Adrenal gland (tissue), 12 donors: Measurements from ENCODE around the gene TNS1. TPM values are rescaled to one million over a fixed set of nuclear protein-coding genes. Genes with fewer than 3 reads are reported as not detected.

Experiments used
- DNase-seq, 7 donors: peaks; one replicate each; pipeline ENCODE4 v3.0.0-alpha.2; 2019 to 2020
- H3K27ac ChIP-seq, 5 donors: fragments of 200-600 bp; sonication (generic) in 4 of 5; 1 replicate in 3 of 5; 2 replicates in 2 of 5; pipeline versions ENCODE4 v1.5.1 to v1.8.0; 2016 to 2020; ENCODE audit warnings: mild to moderate bottlenecking in 1 of 5
- H3K27me3 ChIP-seq: fragments of 200-600 bp; 2 replicates; pipeline ENCODE4 v1.8.0; 2021
- H3K36me3 ChIP-seq, 2 donors: fragments of 200-600 bp; replicated peaks in 1 of 2; 1 replicate in 1 of 2; 2 replicates in 1 of 2; pipeline versions ENCODE4 v1.5.1 to v1.8.0; 2018 to 2022
- H3K4me1 ChIP-seq, 2 donors: fragments of 200-600 bp; replicated peaks in 1 of 2; 1 replicate in 1 of 2; 2 replicates in 1 of 2; pipeline versions ENCODE4 v1.5.1 to v1.8.0; 2018 to 2021
- H3K4me3 ChIP-seq, 4 donors: fragments of 200-600 bp; sonication (generic) in 3 of 4; one replicate each; pipeline ENCODE4 v1.5.1; 2016 to 2018
- H3K9me3 ChIP-seq, 3 donors: fragments of 200-600 bp; sonication (generic) in 1 of 3; replicated peaks in 1 of 3; 1 replicate in 2 of 3; 2 replicates in 1 of 3; pipeline versions ENCODE4 v1.5.1 to v1.8.0; 2016 to 2021
- POLR2A ChIP-seq, 2 donors: fragments of 450-650 bp; IDR thresholded peaks; one replicate each; pipeline ENCODE4 v1.6.1; 2017; ENCODE audit warnings: antibody characterized with exemption in 2 of 2, mild to moderate bottlenecking in 2 of 2, moderate library complexity in 1 of 2
- WGBS, 4 donors: extraction: QIAGEN DNeasy Blood & Tissue Kit in 2 of 4; methylation state at CpG; one replicate each; pipeline versions ENCODE4 v1.1.5 to v1.1.7; 2013 to 2017; 5-methylcytosine and 5-hydroxymethylcytosine counted together
- intact Hi-C, 2 donors: fragments of 100-400 bp; cut with DNase I; formaldehyde crosslinking; loops; one replicate each; pipeline versions ENCODE4 v1.14.1 to v1.15.0; 2022 to 2023
- polyA plus RNA-seq, 3 donors: library from polyadenylated mRNA; stranded (reverse); fragments of 200-250 nt in 2 of 3; fragments of 350-450 nt in 1 of 3; fragmentation: Illumina TruSeq in 1 of 3; extraction: RNeasy Lipid Tissue Mini Kit (QIAGEN cat#74804) in 1 of 3; gene quantifications; one replicate each; pipeline ENCODE4 v1.2.3, GENCODE V29; 2013 to 2014
- total RNA-seq, 9 donors: library from RNA; depleted of rRNA in 4 of 9; stranded (reverse); fragments of >200 nt in 4 of 9; fragments of 120-200 nt in 1 of 9; fragmentation: NEBNext Ultra II Directional in 1 of 9; extraction: Animal tissue kit (Norgen Biotek cat#: 25700) in 1 of 9; gene quantifications; one replicate each; pipeline versions ENCODE4 v1.1.0 to v1.2.4, GENCODE V29; 2013 to 2023
- TF ChIP-seq, protein P1 (sequence below), 6 experiments: fragments of 450-650 bp in 4 of 6; fragments of 200-600 bp in 2 of 6; sonication (generic) in 1 of 6; IDR thresholded peaks; 1 replicate in 5 of 6; 2 replicates in 1 of 6; pipeline versions ENCODE4 v1.5.1 to v1.8.0; 2016 to 2021; ENCODE audit warnings: antibody characterized with exemption in 6 of 6, mild to moderate bottlenecking in 2 of 6, moderate library complexity in 1 of 6
- donor health status: healthy with polysubstance abuse.
- donor health status: Bipolar disorder and iron deficiency.
- donor health status: DM: yes; HTN: yes; CAD: no.
- donor health status: DM: no; HTN: no; CAD: no.
- donor health status: DM: no; HTN: no; CAD: no.
- donor health status: DM: yes; HTN: yes; CAD: no.

TNS1 gene
- total and polyA plus RNA-seq, 12 donors, result 34.1 to 341 (median 252) TPM

DNA sequence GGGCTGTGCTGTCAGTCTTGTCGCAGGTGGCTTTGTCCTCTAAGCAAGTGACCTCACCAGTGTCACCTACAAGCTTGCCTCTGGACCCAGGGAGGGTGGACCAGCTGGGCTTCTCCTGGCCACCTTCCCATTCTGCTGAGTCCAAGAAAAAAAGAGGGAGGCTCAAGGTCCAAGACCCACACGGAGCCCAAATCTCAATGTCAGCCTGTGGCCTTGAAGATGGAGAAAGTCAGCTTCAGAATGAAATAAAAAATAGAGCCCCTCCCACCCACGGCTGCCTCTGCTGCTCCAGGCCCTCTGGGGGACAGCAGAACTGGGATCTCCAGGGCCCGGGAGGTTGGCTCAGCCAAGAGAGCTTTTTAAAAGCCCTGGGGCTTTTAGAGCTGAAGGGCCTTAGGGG is 145.9 kb downstream of the TNS1 start:
- peak overlapping the region in 1 of 4 donors; percentile 28 for H3K4me3 ChIP-seq
- peaks cover 0 to 66% of the 10 kb centered on the region in 2 donors for H3K36me3 ChIP-seq
- intact Hi-C loops, result no loop called here
- H3K4me1 ChIP-seq, result peaks cover 27 to 56% of the 10 kb centered on the region in 2 donors
- H3K9me3 ChIP-seq, result no peaks in the 10 kb centered on the region
- peak overlapping the region in 4 of 5 donors; percentile 5 to 93 (median 64) for H3K27ac ChIP-seq
- H3K27me3 ChIP-seq, result no peaks in the 10 kb centered on the region
- peak in 1 of 7 donors; percentile 60 for DNase-seq
- 29 to 46% (median 34%) methylated on average over 2 to 4 of the region's 4 CpGs for WGBS, 4 donors
- TF ChIP-seq, protein P1, sequence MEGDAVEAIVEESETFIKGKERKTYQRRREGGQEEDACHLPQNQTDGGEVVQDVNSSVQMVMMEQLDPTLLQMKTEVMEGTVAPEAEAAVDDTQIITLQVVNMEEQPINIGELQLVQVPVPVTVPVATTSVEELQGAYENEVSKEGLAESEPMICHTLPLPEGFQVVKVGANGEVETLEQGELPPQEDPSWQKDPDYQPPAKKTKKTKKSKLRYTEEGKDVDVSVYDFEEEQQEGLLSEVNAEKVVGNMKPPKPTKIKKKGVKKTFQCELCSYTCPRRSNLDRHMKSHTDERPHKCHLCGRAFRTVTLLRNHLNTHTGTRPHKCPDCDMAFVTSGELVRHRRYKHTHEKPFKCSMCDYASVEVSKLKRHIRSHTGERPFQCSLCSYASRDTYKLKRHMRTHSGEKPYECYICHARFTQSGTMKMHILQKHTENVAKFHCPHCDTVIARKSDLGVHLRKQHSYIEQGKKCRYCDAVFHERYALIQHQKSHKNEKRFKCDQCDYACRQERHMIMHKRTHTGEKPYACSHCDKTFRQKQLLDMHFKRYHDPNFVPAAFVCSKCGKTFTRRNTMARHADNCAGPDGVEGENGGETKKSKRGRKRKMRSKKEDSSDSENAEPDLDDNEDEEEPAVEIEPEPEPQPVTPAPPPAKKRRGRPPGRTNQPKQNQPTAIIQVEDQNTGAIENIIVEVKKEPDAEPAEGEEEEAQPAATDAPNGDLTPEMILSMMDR (IDR thresholded peaks at IDR 0.05), result no peak
- no peak for TF ChIP-seq POLR2A (IDR thresholded peaks at IDR 0.05)

DNA sequence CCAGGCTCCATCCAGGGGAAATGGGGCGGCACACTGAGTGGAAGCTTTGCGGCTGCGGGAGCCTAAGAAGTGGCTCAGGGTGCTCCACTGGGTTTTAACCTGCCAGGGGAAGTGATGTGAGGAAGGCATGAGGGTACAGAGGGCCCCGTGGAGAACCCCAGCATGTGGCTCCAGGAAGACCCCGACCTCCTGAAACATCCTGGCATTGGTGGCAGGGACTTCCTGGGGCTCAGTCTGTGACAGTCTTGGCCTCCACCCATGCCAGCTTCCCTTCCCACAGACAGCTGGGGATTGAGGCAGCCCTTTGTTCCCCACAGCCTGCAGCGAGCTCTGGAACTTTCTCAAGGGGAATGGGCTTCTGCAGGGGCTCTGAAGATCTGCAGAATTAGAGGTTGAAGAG is 146.6 kb downstream of the TNS1 start:
- Histone ChIP-seq H3K4me3 (no peak overlapping the region), H3K36me3 (peaks cover 0 to 59% of the 10 kb centered on the region in 2 donors), H3K27me3 (no peaks in the 10 kb centered on the region), H3K9me3 (no peaks in the 10 kb centered on the region), H3K4me1 (peaks cover 34 to 63% of the 10 kb centered on the region in 2 donors), H3K27ac (peak overlapping the region in 2 of 5 donors; percentile 63 to 78)
- intact Hi-C loops, result no loop called here
- DNase-seq, result no peak
- TF ChIP-seq POLR2A (IDR thresholded peaks at IDR 0.05), result no peak
- TF ChIP-seq, protein P1 (IDR thresholded peaks at IDR 0.05), result no peak
- 83 to 92% (median 86%) methylated on average over 4 to 6 of the region's 6 CpGs for WGBS, 4 donors

DNA sequence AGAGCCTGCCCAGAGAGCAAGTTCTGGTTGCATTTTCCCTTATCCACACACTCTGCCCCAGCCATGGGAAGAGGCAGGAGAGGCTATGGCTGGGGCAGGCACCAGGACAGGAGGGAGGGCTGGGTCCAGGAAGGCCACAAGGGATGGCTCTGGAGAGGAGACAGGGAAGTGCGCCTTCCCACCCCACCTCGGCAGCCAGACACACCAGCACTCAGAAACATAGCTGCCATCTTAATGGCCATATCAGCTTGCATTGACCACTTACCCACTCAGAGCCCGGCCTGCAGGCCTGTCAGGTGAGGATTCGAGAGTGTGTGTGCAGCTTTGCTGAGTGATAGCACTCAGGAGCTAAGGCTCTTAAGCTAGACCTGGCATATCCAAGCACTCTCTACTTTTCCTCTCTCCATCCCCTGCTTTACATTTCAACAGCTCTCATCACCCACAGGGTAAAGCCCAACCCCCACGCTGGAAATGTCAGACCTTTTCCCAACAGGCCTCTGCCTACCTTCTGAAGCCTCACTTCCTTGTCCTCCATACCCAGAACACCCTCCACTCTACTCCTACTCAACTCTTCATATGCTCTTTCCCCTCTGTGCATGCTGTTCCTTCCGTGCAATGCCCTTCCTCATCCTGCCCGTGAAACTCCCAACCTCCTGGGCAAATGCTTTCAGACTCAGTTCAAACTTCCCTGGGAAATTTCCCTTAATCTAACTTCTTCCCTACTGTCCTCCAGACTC is 147.9 kb downstream of the TNS1 start:
- TF ChIP-seq, protein P1 (IDR thresholded peaks at IDR 0.05), result no peak
- no peak for TF ChIP-seq POLR2A (IDR thresholded peaks at IDR 0.05)
- 73 to 91% (median 88%) methylated on average over 6 to 7 of the region's 7 CpGs for WGBS, 4 donors
- no peak for DNase-seq
- no peak overlapping the region for H3K4me3 ChIP-seq
- no peaks in the 10 kb centered on the region for H3K27me3 ChIP-seq
- H3K9me3 ChIP-seq, result no peaks in the 10 kb centered on the region
- H3K36me3 ChIP-seq, result peaks cover 0 to 49% of the 10 kb centered on the region in 2 donors
- intact Hi-C loops, result no loop called here
- H3K4me1 ChIP-seq, result peaks cover 46 to 73% of the 10 kb centered on the region in 2 donors
- H3K27ac ChIP-seq, result peak overlapping the region in 1 of 5 donors; percentile 63

DNA sequence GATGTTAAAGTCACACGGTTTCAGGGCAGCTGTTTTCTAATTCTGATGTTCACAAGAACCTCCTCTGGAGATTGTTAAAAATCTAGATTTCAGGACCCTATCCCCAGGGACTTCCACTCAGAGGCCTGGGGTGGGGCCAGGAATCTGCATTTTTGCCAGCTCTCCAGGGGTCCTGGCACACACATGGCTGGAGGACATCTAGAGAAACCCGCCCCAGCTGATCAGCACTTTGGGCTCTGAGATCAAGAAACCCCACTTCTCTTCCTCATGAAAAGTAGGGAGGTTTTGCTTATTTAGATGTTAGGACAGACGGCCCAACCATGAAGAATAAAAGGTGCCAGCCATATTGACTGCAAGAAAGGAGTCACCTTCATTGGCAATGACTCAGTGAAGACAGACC is 148.8 kb downstream of the TNS1 start:
- peaks cover 40 to 73% of the 10 kb centered on the region in 2 donors for H3K4me1 ChIP-seq
- intact Hi-C loops, result no loop called here
- peaks cover 0 to 53% of the 10 kb centered on the region in 2 donors for H3K36me3 ChIP-seq
- H3K9me3 ChIP-seq, result no peaks in the 10 kb centered on the region
- TF ChIP-seq POLR2A (IDR thresholded peaks at IDR 0.05), result no peak
- TF ChIP-seq, protein P1 (IDR thresholded peaks at IDR 0.05), result no peak
- DNase-seq, result no peak
- no peak overlapping the region for H3K4me3 ChIP-seq
- H3K27ac ChIP-seq, result peak overlapping the region in 2 of 5 donors; percentile 58 to 65
- 65 to 75% (median 71%) methylated on average over 3 of the region's 3 CpGs for WGBS, 4 donors
- no peaks in the 10 kb centered on the region for H3K27me3 ChIP-seq
